ENCODE results near the gene PPIF.

Gene PPIF

DNA sequence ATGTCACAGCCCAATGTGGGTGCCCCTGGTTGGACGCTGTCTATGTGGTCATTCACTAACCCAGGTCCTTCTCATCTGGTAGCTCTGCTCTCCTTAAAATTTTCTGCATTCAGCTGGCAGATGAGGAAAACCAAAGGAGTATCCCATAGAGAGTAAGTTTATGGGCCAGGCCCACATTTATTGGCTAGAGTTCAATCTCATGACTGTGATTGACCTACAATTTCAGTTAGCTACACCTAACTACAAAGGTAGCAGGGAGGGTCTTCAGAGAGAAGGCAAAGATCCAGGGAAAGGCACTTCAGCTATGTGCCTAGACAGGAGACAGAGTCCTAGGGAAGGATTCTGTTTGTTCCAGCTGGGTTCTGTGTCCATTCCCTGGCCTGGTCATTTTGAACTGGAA lies 23.7 kb upstream of the PPIF start (continued):
- TF ChIP-seq CREB5 (CRISPR knock-in tag; IDR thresholded peaks at IDR 0.05; ENCODE audit: low read depth) (no peak), OSR1 (CRISPR knock-in tag; IDR thresholded peaks at IDR 0.05) (no peak), ZC3H10 (CRISPR knock-in tag; IDR thresholded peaks at IDR 0.05) (no peak), ARNTL (CRISPR knock-in tag; IDR thresholded peaks at IDR 0.05; ENCODE audit: borderline replicate concordance, low read depth) (no peak), RARB (CRISPR knock-in tag; IDR thresholded peaks at IDR 0.05) (no peak), ZNF8 (CRISPR knock-in tag; IDR thresholded peaks at IDR 0.05) (no peak), TOX (CRISPR knock-in tag; IDR thresholded peaks at IDR 0.05; ENCODE audit: borderline replicate concordance) (no peak)
- TF ChIP-seq, protein P1, sequence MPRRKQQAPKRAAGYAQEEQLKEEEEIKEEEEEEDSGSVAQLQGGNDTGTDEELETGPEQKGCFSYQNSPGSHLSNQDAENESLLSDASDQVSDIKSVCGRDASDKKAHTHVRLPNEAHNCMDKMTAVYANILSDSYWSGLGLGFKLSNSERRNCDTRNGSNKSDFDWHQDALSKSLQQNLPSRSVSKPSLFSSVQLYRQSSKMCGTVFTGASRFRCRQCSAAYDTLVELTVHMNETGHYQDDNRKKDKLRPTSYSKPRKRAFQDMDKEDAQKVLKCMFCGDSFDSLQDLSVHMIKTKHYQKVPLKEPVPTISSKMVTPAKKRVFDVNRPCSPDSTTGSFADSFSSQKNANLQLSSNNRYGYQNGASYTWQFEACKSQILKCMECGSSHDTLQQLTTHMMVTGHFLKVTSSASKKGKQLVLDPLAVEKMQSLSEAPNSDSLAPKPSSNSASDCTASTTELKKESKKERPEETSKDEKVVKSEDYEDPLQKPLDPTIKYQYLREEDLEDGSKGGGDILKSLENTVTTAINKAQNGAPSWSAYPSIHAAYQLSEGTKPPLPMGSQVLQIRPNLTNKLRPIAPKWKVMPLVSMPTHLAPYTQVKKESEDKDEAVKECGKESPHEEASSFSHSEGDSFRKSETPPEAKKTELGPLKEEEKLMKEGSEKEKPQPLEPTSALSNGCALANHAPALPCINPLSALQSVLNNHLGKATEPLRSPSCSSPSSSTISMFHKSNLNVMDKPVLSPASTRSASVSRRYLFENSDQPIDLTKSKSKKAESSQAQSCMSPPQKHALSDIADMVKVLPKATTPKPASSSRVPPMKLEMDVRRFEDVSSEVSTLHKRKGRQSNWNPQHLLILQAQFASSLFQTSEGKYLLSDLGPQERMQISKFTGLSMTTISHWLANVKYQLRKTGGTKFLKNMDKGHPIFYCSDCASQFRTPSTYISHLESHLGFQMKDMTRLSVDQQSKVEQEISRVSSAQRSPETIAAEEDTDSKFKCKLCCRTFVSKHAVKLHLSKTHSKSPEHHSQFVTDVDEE (CRISPR knock-in tag; IDR thresholded peaks at IDR 0.05), result no peak

- TF ChIP-seq, protein P2, sequence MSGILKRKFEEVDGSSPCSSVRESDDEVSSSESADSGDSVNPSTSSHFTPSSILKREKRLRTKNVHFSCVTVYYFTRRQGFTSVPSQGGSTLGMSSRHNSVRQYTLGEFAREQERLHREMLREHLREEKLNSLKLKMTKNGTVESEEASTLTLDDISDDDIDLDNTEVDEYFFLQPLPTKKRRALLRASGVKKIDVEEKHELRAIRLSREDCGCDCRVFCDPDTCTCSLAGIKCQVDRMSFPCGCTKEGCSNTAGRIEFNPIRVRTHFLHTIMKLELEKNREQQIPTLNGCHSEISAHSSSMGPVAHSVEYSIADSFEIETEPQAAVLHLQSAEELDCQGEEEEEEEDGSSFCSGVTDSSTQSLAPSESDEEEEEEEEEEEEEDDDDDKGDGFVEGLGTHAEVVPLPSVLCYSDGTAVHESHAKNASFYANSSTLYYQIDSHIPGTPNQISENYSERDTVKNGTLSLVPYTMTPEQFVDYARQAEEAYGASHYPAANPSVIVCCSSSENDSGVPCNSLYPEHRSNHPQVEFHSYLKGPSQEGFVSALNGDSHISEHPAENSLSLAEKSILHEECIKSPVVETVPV (CRISPR knock-in tag; IDR thresholded peaks at IDR 0.05), result no peak
- TF ChIP-seq SNAI2 (CRISPR knock-in tag; IDR thresholded peaks at IDR 0.05) (no peak), ZFP3 (CRISPR knock-in tag; IDR thresholded peaks at IDR 0.05) (no peak), CSDC2 (CRISPR knock-in tag; IDR thresholded peaks at IDR 0.05) (no peak), PPARA (CRISPR knock-in tag; IDR thresholded peaks at IDR 0.05; ENCODE audit: borderline replicate concordance) (no peak), RARB (CRISPR knock-in tag; IDR thresholded peaks at IDR 0.05) (no peak), ESRRG (CRISPR knock-in tag; IDR thresholded peaks at IDR 0.05) (no peak), GLIS3 (CRISPR knock-in tag; IDR thresholded peaks at IDR 0.05) (no peak), ARNTL (CRISPR knock-in tag; IDR thresholded peaks at IDR 0.05; ENCODE audit: borderline replicate concordance, low read depth) (no peak), BACH2 (CRISPR knock-in tag; IDR thresholded peaks at IDR 0.05; ENCODE audit: borderline replicate concordance) (no peak), CREB5 (CRISPR knock-in tag; IDR thresholded peaks at IDR 0.05; ENCODE audit: low read depth) (no peak), ZC3H10 (CRISPR knock-in tag; IDR thresholded peaks at IDR 0.05) (no peak), ZNF565 (CRISPR knock-in tag; conservative IDR thresholded peaks at IDR 0.05; ENCODE audit: low read depth) (no peak), ISL1 (CRISPR knock-in tag; IDR thresholded peaks at IDR 0.05) (no peak)
- TF ChIP-seq, protein P3, sequence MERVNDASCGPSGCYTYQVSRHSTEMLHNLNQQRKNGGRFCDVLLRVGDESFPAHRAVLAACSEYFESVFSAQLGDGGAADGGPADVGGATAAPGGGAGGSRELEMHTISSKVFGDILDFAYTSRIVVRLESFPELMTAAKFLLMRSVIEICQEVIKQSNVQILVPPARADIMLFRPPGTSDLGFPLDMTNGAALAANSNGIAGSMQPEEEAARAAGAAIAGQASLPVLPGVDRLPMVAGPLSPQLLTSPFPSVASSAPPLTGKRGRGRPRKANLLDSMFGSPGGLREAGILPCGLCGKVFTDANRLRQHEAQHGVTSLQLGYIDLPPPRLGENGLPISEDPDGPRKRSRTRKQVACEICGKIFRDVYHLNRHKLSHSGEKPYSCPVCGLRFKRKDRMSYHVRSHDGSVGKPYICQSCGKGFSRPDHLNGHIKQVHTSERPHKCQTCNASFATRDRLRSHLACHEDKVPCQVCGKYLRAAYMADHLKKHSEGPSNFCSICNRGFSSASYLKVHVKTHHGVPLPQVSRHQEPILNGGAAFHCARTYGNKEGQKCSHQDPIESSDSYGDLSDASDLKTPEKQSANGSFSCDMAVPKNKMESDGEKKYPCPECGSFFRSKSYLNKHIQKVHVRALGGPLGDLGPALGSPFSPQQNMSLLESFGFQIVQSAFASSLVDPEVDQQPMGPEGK (CRISPR knock-in tag; IDR thresholded peaks at IDR 0.05; ENCODE audit: borderline replicate concordance), result no peak
- TF ChIP-seq, protein P4, sequence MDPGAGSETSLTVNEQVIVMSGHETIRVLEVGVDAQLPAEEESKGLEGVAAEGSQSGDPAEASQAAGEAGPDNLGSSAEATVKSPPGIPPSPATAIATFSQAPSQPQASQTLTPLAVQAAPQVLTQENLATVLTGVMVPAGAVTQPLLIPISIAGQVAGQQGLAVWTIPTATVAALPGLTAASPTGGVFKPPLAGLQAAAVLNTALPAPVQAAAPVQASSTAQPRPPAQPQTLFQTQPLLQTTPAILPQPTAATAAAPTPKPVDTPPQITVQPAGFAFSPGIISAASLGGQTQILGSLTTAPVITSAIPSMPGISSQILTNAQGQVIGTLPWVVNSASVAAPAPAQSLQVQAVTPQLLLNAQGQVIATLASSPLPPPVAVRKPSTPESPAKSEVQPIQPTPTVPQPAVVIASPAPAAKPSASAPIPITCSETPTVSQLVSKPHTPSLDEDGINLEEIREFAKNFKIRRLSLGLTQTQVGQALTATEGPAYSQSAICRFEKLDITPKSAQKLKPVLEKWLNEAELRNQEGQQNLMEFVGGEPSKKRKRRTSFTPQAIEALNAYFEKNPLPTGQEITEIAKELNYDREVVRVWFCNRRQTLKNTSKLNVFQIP (CRISPR knock-in tag; IDR thresholded peaks at IDR 0.05; ENCODE audit: borderline replicate concordance, low read depth), result no peak
- TF ChIP-seq, protein P1 (CRISPR knock-in tag; IDR thresholded peaks at IDR 0.05), result no peak
- no peak for ATAC-seq
Observed at GRCh38 chr10:79324032-79324695, 23.1 kb upstream of the PPIF start.
